ENCODE data around the gene PDGFC. TPM values are rescaled to one million over a fixed set of nuclear protein-coding genes. Genes with fewer than 3 reads are reported as not detected.
"Not testable (repeated sequence)": the region's sequence is repeated elsewhere in the genome, so short reads cannot be mapped to it uniquely, and the experiment has no call there.

The PDGFC gene
- total RNA-seq, 1 donor from 2014 or later, result 35.0 TPM

DNA sequence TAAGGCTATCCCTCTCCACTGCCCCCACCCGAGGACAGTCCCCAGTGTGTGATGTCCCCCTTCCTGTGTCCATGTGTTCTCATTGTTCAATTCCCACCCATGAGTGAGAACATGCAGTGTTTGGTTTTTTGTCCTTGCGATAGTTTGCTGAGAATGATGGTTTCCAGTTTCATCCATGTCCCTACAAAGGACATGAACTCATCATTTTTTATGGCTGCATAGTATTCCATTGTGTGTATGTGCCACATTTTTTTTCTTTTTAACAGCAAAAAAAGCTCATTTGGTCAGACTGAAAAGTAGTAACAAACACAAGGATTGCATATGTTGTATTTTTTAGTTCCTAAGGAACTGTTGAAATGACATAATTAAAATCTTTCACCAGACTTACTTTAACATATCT is 105.5 kb downstream of the PDGFC start:
- not testable (repeated sequence) for H3K4me3 ChIP-seq (ENCODE audit: low read length in 3 of 3); H3K4me1 ChIP-seq (ENCODE audit: control insufficient read depth in 3 of 3, insufficient read depth in 3 of 3, low read length in 3 of 3); H3K9me3 ChIP-seq (ENCODE audit: control insufficient read depth in 3 of 3, low read length in 3 of 3); H3K36me3 ChIP-seq (ENCODE audit: control insufficient read depth in 3 of 3, insufficient read depth in 3 of 3, low read length in 3 of 3); H3K27me3 ChIP-seq (ENCODE audit: control insufficient read depth in 3 of 3, insufficient read depth in 3 of 3, low read length in 3 of 3); H3K27ac ChIP-seq (ENCODE audit: low read depth, low read length); H3K9ac ChIP-seq (ENCODE audit: low read depth in 1 of 3, low read length in 3 of 3)

DNA sequence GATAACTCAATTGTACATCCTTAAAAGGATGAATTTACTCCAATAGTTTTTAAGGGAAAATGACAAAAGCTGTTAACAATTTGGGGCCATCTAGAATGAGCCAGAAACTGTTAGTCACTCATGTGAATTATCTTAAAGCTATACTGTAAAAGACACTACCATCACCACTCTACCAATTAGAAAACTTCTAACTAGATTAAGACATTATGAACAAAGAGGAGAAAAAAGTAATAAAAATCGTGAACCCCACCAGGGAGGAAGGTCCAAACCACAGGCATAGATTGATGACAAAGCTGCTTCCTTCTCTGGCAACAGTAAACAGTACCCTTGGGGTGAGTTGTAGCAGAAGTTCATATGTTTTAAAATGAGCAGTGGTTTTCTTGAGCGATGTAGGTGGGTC is 106.1 kb downstream of the PDGFC start:
- Histone ChIP-seq H3K27ac (ENCODE audit: low read depth, low read length) (no peak overlapping the region), H3K4me3 (ENCODE audit: low read length in 3 of 3) (no peak overlapping the region), H3K9ac (ENCODE audit: low read depth in 1 of 3, low read length in 3 of 3) (no peak overlapping the region), H3K36me3 (ENCODE audit: control insufficient read depth in 3 of 3, insufficient read depth in 3 of 3, low read length in 3 of 3) (no peaks in the 10 kb centered on the region), H3K27me3 (ENCODE audit: control insufficient read depth in 3 of 3, insufficient read depth in 3 of 3, low read length in 3 of 3) (no peaks in the 10 kb centered on the region), H3K4me1 (ENCODE audit: control insufficient read depth in 3 of 3, insufficient read depth in 3 of 3, low read length in 3 of 3) (no peaks in the 10 kb centered on the region), H3K9me3 (ENCODE audit: control insufficient read depth in 3 of 3, low read length in 3 of 3) (peaks cover 0 to 2% (median 0%) of the 10 kb centered on the region in 3 donors)

DNA sequence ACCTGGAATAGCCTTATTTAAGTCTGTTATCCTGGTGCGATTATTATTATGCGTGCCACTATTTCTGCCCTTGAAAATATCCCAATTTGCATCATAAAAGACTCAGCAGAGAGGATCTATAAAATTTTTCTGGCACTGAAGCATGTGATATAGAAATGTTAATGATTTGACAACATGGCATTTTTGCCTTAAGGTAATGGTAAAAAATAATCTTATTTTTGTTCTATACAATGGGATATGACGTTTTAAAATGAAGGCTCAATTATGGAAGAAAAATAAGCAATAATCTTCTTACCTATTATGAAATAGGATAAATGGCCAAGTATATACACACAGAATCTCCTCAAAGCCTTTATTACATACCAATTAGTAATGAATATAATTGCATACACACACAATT is 113.5 kb downstream of the PDGFC start:
- Histone ChIP-seq H3K4me1 (ENCODE audit: control insufficient read depth in 3 of 3, insufficient read depth in 3 of 3, low read length in 3 of 3) (no peaks in the 10 kb centered on the region), H3K27ac (ENCODE audit: low read depth, low read length) (no peak overlapping the region), H3K9ac (ENCODE audit: low read depth in 1 of 3, low read length in 3 of 3) (no peak overlapping the region), H3K9me3 (ENCODE audit: control insufficient read depth in 3 of 3, low read length in 3 of 3) (no peaks in the 10 kb centered on the region), H3K27me3 (ENCODE audit: control insufficient read depth in 3 of 3, insufficient read depth in 3 of 3, low read length in 3 of 3) (no peaks in the 10 kb centered on the region), H3K36me3 (ENCODE audit: control insufficient read depth in 3 of 3, insufficient read depth in 3 of 3, low read length in 3 of 3) (no peaks in the 10 kb centered on the region), H3K4me3 (ENCODE audit: low read length in 3 of 3) (no peak overlapping the region)

DNA sequence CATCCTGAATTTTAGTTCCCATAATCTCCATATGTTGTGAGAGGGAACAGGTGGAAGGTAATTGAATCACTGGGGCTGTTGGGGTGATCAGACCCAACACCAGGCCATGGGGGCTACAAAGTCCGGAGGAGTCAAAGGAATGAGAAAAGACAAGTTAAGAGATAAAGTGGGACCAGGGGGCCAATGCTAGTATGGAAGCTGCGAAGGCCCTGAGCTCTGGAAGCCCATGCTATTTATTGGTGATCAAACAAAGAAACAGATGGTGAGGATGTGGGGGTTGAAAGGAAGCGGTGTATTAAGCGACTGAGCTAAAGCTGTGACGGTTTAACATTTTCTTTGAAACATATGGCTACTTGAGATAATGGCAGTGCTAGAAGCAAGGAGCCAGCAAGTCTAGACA is 132.8 kb downstream of the PDGFC start:
- Histone ChIP-seq H3K9ac (ENCODE audit: low read depth in 1 of 3, low read length in 3 of 3) (no peak overlapping the region), H3K9me3 (ENCODE audit: control insufficient read depth in 3 of 3, low read length in 3 of 3) (peaks cover 0 to 8% (median 6%) of the 10 kb centered on the region in 3 donors), H3K36me3 (ENCODE audit: control insufficient read depth in 3 of 3, insufficient read depth in 3 of 3, low read length in 3 of 3) (no peaks in the 10 kb centered on the region), H3K27ac (ENCODE audit: low read depth, low read length) (no peak overlapping the region), H3K4me1 (ENCODE audit: control insufficient read depth in 3 of 3, insufficient read depth in 3 of 3, low read length in 3 of 3) (no peaks in the 10 kb centered on the region), H3K4me3 (ENCODE audit: low read length in 3 of 3) (no peak overlapping the region), H3K27me3 (ENCODE audit: control insufficient read depth in 3 of 3, insufficient read depth in 3 of 3, low read length in 3 of 3) (no peaks in the 10 kb centered on the region)

- no peak overlapping the region for H3K27ac ChIP-seq (ENCODE audit: low read depth, low read length)
- no peak overlapping the region for H3K4me3 ChIP-seq (ENCODE audit: low read length in 3 of 3)
- no peaks in the 10 kb centered on the region for H3K27me3 ChIP-seq (ENCODE audit: control insufficient read depth in 3 of 3, insufficient read depth in 3 of 3, low read length in 3 of 3)
- H3K4me1 ChIP-seq (ENCODE audit: control insufficient read depth in 3 of 3, insufficient read depth in 3 of 3, low read length in 3 of 3), result no peaks in the 10 kb centered on the region
- no peaks in the 10 kb centered on the region for H3K36me3 ChIP-seq (ENCODE audit: control insufficient read depth in 3 of 3, insufficient read depth in 3 of 3, low read length in 3 of 3)
- H3K9ac ChIP-seq (ENCODE audit: low read depth in 1 of 3, low read length in 3 of 3), result no peak overlapping the region
- peaks cover 0 to 8% (median 6%) of the 10 kb centered on the region in 3 donors for H3K9me3 ChIP-seq (ENCODE audit: control insufficient read depth in 3 of 3, low read length in 3 of 3)
Measured at GRCh38 chr4:156837625-156838345, 133.8 kb downstream of the PDGFC start.

DNA sequence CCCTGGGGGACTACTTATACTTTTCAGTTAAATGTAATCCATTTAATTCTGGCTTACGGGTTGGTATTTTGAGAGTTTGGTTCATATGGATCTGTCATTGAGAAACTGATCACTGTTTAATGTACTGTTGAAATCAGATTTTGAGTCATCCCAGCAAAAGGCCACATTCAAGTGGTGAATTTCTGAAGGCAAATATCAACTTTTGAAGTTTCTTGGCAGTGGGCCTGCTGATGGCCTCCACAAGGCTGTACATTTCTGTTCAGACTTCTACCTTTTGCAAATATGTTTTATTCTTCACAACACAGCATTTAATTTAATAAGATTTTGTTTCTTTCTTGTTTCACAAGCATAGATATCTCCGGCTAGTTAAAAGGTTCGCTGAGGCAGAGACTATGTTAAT is 138.7 kb downstream of the PDGFC start:
- Histone ChIP-seq H3K4me1 (ENCODE audit: control insufficient read depth in 3 of 3, insufficient read depth in 3 of 3, low read length in 3 of 3) (peaks cover 0 to 3% (median 0%) of the 10 kb centered on the region in 3 donors), H3K9me3 (ENCODE audit: control insufficient read depth in 3 of 3, low read length in 3 of 3) (peaks cover 0 to under 1% (median 0%) of the 10 kb centered on the region in 3 donors), H3K36me3 (ENCODE audit: control insufficient read depth in 3 of 3, insufficient read depth in 3 of 3, low read length in 3 of 3) (no peaks in the 10 kb centered on the region), H3K27ac (ENCODE audit: low read depth, low read length) (no peak overlapping the region), H3K9ac (ENCODE audit: low read depth in 1 of 3, low read length in 3 of 3) (no peak overlapping the region), H3K4me3 (ENCODE audit: low read length in 3 of 3) (no peak overlapping the region), H3K27me3 (ENCODE audit: control insufficient read depth in 3 of 3, insufficient read depth in 3 of 3, low read length in 3 of 3) (no peaks in the 10 kb centered on the region)

GRCh38 chr4:156830351-156830750 is 141.2 kb downstream of the PDGFC start:
- H3K36me3 ChIP-seq (ENCODE audit: control insufficient read depth in 3 of 3, insufficient read depth in 3 of 3, low read length in 3 of 3), result no peaks in the 10 kb centered on the region
- H3K4me1 ChIP-seq (ENCODE audit: control insufficient read depth in 3 of 3, insufficient read depth in 3 of 3, low read length in 3 of 3), result peaks cover 0 to 3% (median 0%) of the 10 kb centered on the region in 3 donors
- no peak overlapping the region for H3K27ac ChIP-seq (ENCODE audit: low read depth, low read length)
- no peaks in the 10 kb centered on the region for H3K27me3 ChIP-seq (ENCODE audit: control insufficient read depth in 3 of 3, insufficient read depth in 3 of 3, low read length in 3 of 3)
- no peak overlapping the region for H3K9ac ChIP-seq (ENCODE audit: low read depth in 1 of 3, low read length in 3 of 3)
- no peak overlapping the region for H3K4me3 ChIP-seq (ENCODE audit: low read length in 3 of 3)
- H3K9me3 ChIP-seq (ENCODE audit: control insufficient read depth in 3 of 3, low read length in 3 of 3), result no peaks in the 10 kb centered on the region

GRCh38 chr4:156829201-156829873 is 142.3 kb downstream of the PDGFC start:
- H3K9ac ChIP-seq (ENCODE audit: low read depth in 1 of 3, low read length in 3 of 3), result peak overlapping the region in 2 of 3 donors; percentile 46
- H3K9me3 ChIP-seq (ENCODE audit: control insufficient read depth in 3 of 3, low read length in 3 of 3), result no peaks in the 10 kb centered on the region
- no peaks in the 10 kb centered on the region for H3K36me3 ChIP-seq (ENCODE audit: control insufficient read depth in 3 of 3, insufficient read depth in 3 of 3, low read length in 3 of 3)
- peak overlapping the region; percentile 26 for H3K27ac ChIP-seq (ENCODE audit: low read depth, low read length)
- no peaks in the 10 kb centered on the region for H3K27me3 ChIP-seq (ENCODE audit: control insufficient read depth in 3 of 3, insufficient read depth in 3 of 3, low read length in 3 of 3)
- peaks cover 0 to 3% (median 0%) of the 10 kb centered on the region in 3 donors for H3K4me1 ChIP-seq (ENCODE audit: control insufficient read depth in 3 of 3, insufficient read depth in 3 of 3, low read length in 3 of 3)
- H3K4me3 ChIP-seq (ENCODE audit: low read length in 3 of 3), result no peak overlapping the region

- H3K9ac ChIP-seq (ENCODE audit: low read depth in 1 of 3, low read length in 3 of 3), result no peak overlapping the region
- H3K27ac ChIP-seq (ENCODE audit: low read depth, low read length), result no peak overlapping the region
- H3K36me3 ChIP-seq (ENCODE audit: control insufficient read depth in 3 of 3, insufficient read depth in 3 of 3, low read length in 3 of 3), result no peaks in the 10 kb centered on the region
- no peak overlapping the region for H3K4me3 ChIP-seq (ENCODE audit: low read length in 3 of 3)
- H3K9me3 ChIP-seq (ENCODE audit: control insufficient read depth in 3 of 3, low read length in 3 of 3), result no peaks in the 10 kb centered on the region
- no peaks in the 10 kb centered on the region for H3K27me3 ChIP-seq (ENCODE audit: control insufficient read depth in 3 of 3, insufficient read depth in 3 of 3, low read length in 3 of 3)
- H3K4me1 ChIP-seq (ENCODE audit: control insufficient read depth in 3 of 3, insufficient read depth in 3 of 3, low read length in 3 of 3), result peaks cover 0 to 3% (median 0%) of the 10 kb centered on the region in 3 donors
Measured at GRCh38 chr4:156827519-156827918, 144.1 kb downstream of the PDGFC start.

DNA sequence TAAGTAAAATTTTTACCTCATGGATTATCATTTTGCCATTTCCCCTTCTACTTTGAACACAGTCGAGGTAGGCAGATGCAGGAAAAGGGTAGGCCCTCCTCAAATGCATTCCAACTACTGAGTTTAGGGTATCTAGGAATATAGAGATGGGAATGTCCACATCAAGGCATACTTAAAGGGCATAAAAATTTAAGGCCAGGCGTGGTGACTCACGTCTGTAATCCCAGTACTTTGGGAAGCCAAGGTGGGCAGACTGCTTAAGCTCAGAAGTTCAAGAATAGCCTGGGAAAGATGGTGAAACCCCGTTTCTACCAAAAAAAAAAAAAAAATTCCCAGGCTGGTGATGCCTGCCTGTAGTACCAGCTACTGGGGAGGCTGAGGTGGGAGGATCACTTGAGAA is 146.5 kb downstream of the PDGFC start:
- Histone ChIP-seq H3K4me1 (ENCODE audit: control insufficient read depth in 3 of 3, insufficient read depth in 3 of 3, low read length in 3 of 3) (peaks cover 0 to 3% (median 0%) of the 10 kb centered on the region in 3 donors), H3K27ac (ENCODE audit: low read depth, low read length) (no peak overlapping the region), H3K9ac (ENCODE audit: low read depth in 1 of 3, low read length in 3 of 3) (no peak overlapping the region), H3K9me3 (ENCODE audit: control insufficient read depth in 3 of 3, low read length in 3 of 3) (no peaks in the 10 kb centered on the region), H3K4me3 (ENCODE audit: low read length in 3 of 3) (no peak overlapping the region), H3K27me3 (ENCODE audit: control insufficient read depth in 3 of 3, insufficient read depth in 3 of 3, low read length in 3 of 3) (no peaks in the 10 kb centered on the region), H3K36me3 (ENCODE audit: control insufficient read depth in 3 of 3, insufficient read depth in 3 of 3, low read length in 3 of 3) (no peaks in the 10 kb centered on the region)
